HUES48 (cell line): ENCODE measurements around the gene ZNF442.
A peak's percentile ranks its signal among the peaks of the same experiment; 100 is the strongest.
"Not testable (repeated sequence)": the region's sequence is repeated elsewhere in the genome, so short reads cannot be mapped to it uniquely, and the experiment has no call there.

Source experiments
- H3K27ac ChIP-seq: one replicate; pipeline ENCODE4 v1.7.0; 2013; ENCODE audit warnings: low read depth, low read length, inconsistent platforms
- H3K27me3 ChIP-seq: 2 replicates; pipeline ENCODE4 v1.6.1; 2013; ENCODE audit warnings: mild to moderate bottlenecking, low read length; ENCODE audit not compliant: control insufficient read depth, insufficient read depth
- H3K36me3 ChIP-seq: 2 replicates; pipeline ENCODE4 v1.6.1; 2013; ENCODE audit warnings: low read length; ENCODE audit not compliant: control insufficient read depth, insufficient read depth
- H3K4me1 ChIP-seq: 2 replicates; pipeline ENCODE4 v1.6.1; 2013; ENCODE audit warnings: mild to moderate bottlenecking, low read length; ENCODE audit not compliant: control insufficient read depth, insufficient read depth
- H3K4me3 ChIP-seq: 2 replicates; pipeline ENCODE4 v1.5.1; 2013; ENCODE audit warnings: mild to moderate bottlenecking, low read depth, low read length
- H3K9ac ChIP-seq: 2 replicates; pipeline ENCODE4 v1.6.1; 2013; ENCODE audit warnings: mild to moderate bottlenecking, low read depth, low read length, moderate library complexity
- H3K9me3 ChIP-seq: 2 replicates; pipeline ENCODE4 v1.6.1; 2013; ENCODE audit warnings: low read length; ENCODE audit not compliant: control insufficient read depth, insufficient read depth

ZNF442 gene

DNA sequence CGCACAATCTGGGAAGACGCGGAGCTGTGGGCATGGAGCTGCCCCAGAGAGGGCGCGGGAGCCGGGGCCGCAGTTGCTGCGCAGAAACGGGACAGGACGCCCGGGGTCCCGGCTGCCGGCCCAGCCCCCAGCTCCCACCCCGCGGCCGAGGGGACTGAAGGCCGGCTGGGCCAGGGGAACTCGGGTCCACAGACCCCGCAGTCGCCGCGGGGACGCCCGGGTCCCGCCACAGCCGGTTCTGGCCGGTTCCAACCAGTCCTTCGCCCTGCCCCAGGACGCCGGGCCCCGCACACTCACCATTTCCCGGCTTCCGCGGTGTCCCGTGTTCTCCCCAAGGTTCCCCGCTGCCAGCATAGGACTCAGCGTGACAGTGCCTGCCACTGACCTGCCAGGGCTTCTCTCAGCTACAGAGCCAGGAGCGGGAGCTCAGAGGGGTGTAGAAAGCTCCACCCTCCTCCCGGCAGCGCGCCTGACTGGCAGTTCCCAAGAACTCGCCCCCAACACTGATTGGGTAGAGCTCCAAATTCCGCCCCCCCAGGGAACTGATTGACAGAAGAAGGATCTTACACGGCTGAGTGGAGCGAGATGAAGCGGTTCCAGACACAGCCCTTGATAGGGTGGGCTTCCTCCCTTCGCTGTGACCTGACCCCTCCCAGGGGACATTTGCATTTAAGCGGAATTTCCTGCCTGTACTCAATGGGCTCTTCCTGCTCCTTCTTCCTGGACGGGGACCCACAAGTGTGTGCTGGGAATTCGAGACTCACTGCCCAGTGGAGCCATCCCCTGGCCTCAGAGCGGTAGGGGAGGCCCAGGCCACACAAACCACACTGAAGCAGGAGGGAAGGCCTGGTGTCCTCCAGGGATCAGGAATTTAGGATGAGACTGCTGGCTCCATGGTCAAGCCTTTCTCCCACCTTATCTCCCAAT lies at the start of gene ZNF442:
ZNF442 (minus strand) TSS at position 448 of the 927 bp plus-strand sequence. CDS start 2,052 bp downstream, outside the sequence.
- Histone ChIP-seq H3K9me3 (peaks cover 17% of the 10 kb centered on the region), H3K4me3 (peak within 1 kb of the TSS; percentile 76), H3K36me3 (no peaks in the 10 kb centered on the region), H3K4me1 (no peaks in the 10 kb centered on the region), H3K27ac (peak within 1 kb of the TSS; percentile 88), H3K9ac (peak within 1 kb of the TSS; percentile 74), H3K27me3 (peaks cover 9% of the 10 kb centered on the region)

DNA sequence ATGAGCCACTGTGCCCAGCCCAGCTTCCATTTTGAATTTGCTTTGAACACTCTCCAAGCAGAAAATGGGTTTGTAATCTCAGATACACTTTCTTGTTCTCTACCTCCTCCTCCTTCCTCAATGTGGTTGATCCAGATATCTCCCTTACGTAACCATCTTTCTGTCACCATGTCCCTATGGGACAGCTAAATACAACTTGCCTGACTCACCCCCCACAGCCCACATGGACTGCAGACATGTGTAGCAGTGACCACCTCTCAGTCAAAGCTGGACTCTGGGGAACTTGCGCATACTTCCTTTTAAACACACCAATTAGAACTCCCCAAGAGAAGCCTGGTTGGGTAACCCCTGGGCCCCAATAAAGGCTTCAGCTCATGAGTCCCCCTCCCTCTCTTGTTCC lies 46.4 kb upstream of the ZNF442 start:
- no peaks in the 10 kb centered on the region for H3K27me3 ChIP-seq
- no peak overlapping the region for H3K4me3 ChIP-seq
- H3K9me3 ChIP-seq = peaks cover 33% of the 10 kb centered on the region
- H3K4me1 ChIP-seq = no peaks in the 10 kb centered on the region
- H3K9ac ChIP-seq = no peak overlapping the region
- no peaks in the 10 kb centered on the region for H3K36me3 ChIP-seq
- H3K27ac ChIP-seq = no peak overlapping the region

DNA sequence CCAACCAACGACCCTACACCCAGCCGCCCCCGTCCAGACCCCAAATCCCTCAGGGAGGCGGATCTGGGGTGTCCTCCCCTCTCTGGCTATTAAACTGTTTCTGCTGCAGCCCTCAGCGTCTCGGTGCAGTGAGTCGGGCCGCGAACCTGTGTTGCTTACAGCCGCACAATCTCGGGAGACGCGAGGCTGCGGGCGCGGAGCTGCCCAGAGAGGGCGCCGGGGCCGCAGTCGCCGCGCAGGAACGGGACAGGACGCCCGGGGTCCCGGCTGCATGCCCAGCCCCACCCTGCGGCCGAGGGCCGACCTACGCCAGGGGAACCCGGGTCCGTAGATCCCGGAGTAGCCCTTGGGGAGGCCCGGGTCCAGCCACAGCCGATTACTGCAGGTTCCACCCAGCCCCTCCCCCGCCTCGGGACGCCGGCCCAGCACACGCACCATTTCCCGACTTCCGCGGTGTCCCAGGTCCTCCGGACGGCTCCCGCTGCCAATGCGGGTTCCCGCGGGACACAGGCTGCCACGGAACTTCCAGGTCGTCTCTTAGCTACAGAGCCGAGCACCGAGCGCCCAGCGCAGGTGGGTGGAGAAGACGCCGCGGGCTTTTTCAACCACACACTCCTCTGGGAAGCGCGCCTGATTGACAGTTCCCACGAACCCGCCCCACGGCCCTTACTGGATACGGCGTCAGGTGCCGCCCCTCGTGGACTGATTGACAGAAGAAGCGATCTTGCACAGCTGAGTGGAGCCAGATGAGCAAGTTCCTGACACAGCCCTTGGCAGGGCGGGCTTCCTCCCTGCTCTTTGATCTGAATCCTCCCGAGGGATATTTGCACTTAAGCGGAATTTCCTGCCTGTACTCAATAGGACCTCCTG lies 35.4 kb upstream of the ZNF442 start, which contains the start of gene ZNF799:
ZNF799 (minus strand) TSS at position 639 of the 870 bp plus-strand sequence; CDS start at position 438, 201 bp downstream.
- 0 out of 2 replicates have a peak, but pooled peaks cover 5% of the 10 kb centered on the region for H3K4me1 ChIP-seq
- peak within 1 kb of the TSS; percentile 76 for H3K4me3 ChIP-seq
- 0 out of 2 replicates have a peak, but pooled peaks cover 5% of the 10 kb centered on the region for H3K27me3 ChIP-seq
- H3K9me3 ChIP-seq = peaks cover 3% of the 10 kb centered on the region; the same call in 1 of the 2 replicates
- no peak within 1 kb of the TSS for H3K9ac ChIP-seq
- H3K27ac ChIP-seq = peak within 1 kb of the TSS; percentile 78
- no peaks in the 10 kb centered on the region for H3K36me3 ChIP-seq

DNA sequence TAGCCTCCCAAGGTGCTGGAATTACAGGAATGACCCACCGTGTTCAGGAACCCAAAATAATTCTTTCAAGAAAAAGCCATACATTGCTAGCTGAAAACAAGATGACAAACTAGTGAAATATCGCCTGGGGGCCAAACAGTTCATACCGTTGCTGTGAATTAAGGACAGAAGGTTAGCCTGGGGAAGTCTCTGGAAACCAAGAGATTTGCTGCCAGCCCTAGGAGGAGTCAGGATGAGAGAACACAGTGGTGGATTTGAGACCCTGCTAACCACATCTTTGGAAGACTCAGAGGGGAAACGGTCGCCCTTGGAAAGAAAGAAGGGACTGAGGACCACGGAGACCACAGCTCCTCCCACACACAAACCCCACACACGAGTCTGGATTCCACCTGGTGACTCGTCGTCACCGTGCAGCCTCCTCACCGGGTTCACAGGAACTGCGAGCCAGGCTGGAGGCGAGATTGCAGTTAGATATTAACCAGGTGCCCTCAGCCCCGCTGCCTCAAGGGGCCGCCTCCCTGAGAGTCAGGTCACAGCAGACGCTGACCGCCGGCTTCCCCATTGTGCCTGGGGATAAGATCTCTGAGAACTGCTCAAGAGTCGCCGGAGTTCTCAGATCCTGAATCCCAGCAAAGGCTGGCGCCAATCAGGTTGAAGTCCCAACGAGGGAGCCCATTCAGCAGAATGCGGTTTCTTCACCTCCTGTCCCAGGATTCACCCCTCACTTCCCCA lies 34.6 kb upstream of the ZNF442 start:
- H3K4me3 ChIP-seq = peak overlapping the region; percentile 76
- not testable (repeated sequence) for H3K9ac ChIP-seq, H3K4me1 ChIP-seq, H3K27me3 ChIP-seq, H3K36me3 ChIP-seq, H3K9me3 ChIP-seq
- H3K27ac ChIP-seq = peak overlapping the region; percentile 78

DNA sequence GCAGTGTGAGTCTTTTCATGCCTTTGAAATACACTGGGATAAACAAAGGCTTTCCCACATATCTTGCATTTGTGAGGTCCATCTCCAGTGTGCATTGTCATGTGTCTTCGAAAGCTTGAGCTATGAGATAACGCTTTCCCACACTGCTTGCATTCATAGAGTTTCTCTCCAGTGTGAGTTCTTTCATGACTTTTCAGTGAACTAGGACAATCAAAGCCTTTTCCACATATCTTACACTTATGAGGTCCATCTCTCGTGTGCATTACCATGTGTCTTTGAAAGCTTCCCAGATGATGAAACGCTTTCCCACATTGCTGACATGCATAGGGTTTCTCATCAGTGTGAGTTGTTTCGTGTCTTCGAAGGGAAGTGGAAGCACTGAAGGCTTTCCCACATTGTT lies 25.7 kb upstream of the ZNF442 start:
- peaks cover 17% of the 10 kb centered on the region for H3K36me3 ChIP-seq
- not testable (repeated sequence) for H3K27me3 ChIP-seq, H3K9ac ChIP-seq, H3K4me1 ChIP-seq, H3K4me3 ChIP-seq, H3K27ac ChIP-seq
- peaks cover 32% of the 10 kb centered on the region for H3K9me3 ChIP-seq

DNA sequence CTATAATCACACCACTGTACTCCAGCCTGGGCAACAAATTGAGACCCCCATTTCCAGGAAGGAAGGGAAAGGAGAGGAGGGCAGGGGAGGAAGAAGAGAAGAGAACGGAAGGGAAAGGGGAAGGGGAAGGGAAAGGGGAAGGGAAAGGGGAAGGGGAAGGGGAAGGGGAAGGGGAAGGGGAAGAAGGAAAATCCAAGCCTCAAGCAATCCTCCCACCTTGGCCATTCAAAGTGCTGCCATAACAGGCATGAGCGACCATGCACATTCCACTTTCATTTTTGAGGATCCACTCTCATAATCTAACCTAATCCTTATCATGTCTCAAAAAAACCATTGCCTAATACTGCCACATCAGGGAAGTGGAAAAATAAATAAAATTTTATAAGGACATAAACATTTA lies 20.9 kb upstream of the ZNF442 start:
- H3K27me3 ChIP-seq, H3K4me1 ChIP-seq, H3K36me3 ChIP-seq, H3K9ac ChIP-seq, H3K4me3 ChIP-seq, H3K27ac ChIP-seq: not testable (repeated sequence)
- H3K9me3 ChIP-seq = peaks cover 49% of the 10 kb centered on the region

DNA sequence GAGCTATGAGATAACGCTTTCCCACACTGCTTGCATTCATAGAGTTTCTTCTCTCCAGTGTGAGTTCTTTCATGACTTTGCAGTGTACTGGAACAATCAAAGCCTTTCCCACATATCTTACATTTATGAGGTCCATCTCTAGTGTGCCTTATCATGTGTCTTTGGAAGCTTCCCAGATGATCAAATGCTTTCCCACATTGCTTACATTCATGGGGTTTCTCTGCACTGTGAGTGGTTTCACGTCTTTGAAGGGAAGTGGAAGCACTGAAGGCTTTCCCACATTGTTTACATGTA lies 14.9 kb upstream of the ZNF442 start:
- Histone ChIP-seq H3K36me3 (no peaks in the 10 kb centered on the region), H3K27me3 (no peaks in the 10 kb centered on the region), H3K9ac (no peak overlapping the region), H3K27ac (no peak overlapping the region), H3K9me3 (peaks cover 56% of the 10 kb centered on the region), H3K4me3 (no peak overlapping the region), H3K4me1 (no peaks in the 10 kb centered on the region)

DNA sequence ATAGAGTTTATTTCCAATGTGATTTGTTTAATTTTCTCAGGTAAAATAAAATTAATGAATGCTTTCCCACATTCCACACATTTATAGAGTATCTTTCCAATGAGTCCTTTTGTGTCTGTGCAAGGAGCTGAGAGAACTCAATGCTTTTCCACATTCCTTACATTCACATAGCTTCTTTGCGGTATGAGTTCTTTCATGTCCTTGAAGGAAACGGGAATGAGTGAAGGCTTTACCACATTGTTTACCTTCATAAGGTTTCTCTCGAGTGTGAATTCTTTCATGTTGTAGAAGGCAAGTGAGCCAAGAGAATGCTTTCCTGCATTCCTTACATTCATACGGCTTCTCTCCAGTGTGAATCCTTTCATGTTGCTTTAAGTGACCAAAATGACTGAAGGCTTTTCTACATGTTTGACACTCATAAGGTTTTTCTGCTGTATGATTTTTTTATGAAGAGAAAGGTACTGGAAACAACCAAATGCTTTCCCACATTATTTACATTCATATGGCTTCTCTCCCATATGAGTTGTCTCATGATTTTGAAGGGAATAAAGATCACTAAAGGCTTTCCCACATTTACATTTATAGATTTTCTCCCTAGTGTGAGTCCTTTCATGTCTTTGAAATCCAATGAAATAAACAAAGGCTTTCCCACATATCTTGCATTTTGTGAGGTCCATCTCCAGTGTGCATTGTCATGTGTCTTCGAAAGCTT lies 14.4 kb upstream of the ZNF442 start:
- Histone ChIP-seq H3K27me3 (no peaks in the 10 kb centered on the region), H3K36me3 (no peaks in the 10 kb centered on the region), H3K27ac (no peak overlapping the region), H3K4me1 (no peaks in the 10 kb centered on the region), H3K9me3 (peaks cover 57% of the 10 kb centered on the region), H3K4me3 (no peak overlapping the region), H3K9ac (no peak overlapping the region)

DNA sequence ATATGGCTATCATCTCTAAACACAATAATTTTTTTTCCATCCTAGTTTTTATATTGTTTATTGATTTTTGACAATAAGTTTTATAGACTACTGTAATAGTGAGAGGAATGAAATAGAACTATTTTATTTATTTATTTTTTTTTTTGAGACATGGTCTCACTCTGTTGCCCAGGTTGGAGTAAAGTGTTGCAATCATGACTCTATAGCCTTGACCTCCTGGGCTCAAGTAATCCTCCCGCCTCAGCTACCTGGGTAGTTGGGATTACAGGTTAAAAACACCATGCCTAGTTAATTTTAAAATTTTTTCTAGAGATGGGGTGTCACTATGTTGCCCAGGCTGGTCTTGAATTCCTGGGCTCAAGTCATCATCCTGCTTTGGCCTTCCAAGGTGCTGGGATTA lies 8.5 kb upstream of the ZNF442 start:
- Histone ChIP-seq H3K27me3 (no peaks in the 10 kb centered on the region), H3K36me3 (no peaks in the 10 kb centered on the region), H3K9ac (no peak overlapping the region), H3K27ac (no peak overlapping the region), H3K4me3 (no peak overlapping the region), H3K4me1 (no peaks in the 10 kb centered on the region), H3K9me3 (peaks cover 29% of the 10 kb centered on the region)
